CD14-positive monocyte (primary cell): Measurements from ENCODE around the gene SULT1A3. TPM values are rescaled to one million over a fixed set of nuclear protein-coding genes. Genes with fewer than 3 reads are reported as not detected.
"Not testable (repeated sequence)": the region's sequence is repeated elsewhere in the genome, so short reads cannot be mapped to it uniquely, and the experiment has no call there.

Source experiments
- DNase-seq, 3 donors: peaks; one replicate each; pipeline ENCODE4 v3.0.0-alpha.2; 2011 to 2022
- H2AFZ ChIP-seq: 2 replicates; pipeline ENCODE4 v1.6.0; 2012; ENCODE audit warnings: mild to moderate bottlenecking, low read depth, low read length, inconsistent platforms; ENCODE audit not compliant: insufficient read depth, poor library complexity, severe bottlenecking
- H3K27ac ChIP-seq, 2 donors: 1 replicate in 1 of 2; 2 replicates in 1 of 2; pipeline ENCODE4 v1.5.1; 2012 to 2013; ENCODE audit warnings: low read length in 2 of 2, control low read depth in 1 of 2, inconsistent platforms in 1 of 2, low read depth in 1 of 2, mild to moderate bottlenecking in 1 of 2
- H3K27me3 ChIP-seq, 2 donors: one replicate each; pipeline versions ENCODE4 v1.6.0 to v1.6.1; 2011 to 2013; ENCODE audit warnings: low read length in 2 of 2; ENCODE audit not compliant: control insufficient read depth in 2 of 2, insufficient read depth in 2 of 2
- H3K36me3 ChIP-seq, 2 donors: replicated peaks in 1 of 2; 1 replicate in 1 of 2; 2 replicates in 1 of 2; pipeline versions ENCODE4 v1.5.1 to v1.6.1; 2012 to 2013; ENCODE audit warnings: low read length in 2 of 2, control low read depth in 1 of 2, inconsistent platforms in 1 of 2, mild to moderate bottlenecking in 1 of 2; ENCODE audit not compliant: insufficient read depth in 2 of 2, control insufficient read depth in 1 of 2
- H3K4me1 ChIP-seq, 2 donors: 1 replicate in 1 of 2; 2 replicates in 1 of 2; pipeline versions ENCODE4 v1.5.1 to v1.6.1; 2012 to 2013; ENCODE audit warnings: low read length in 2 of 2, control low read depth in 1 of 2, inconsistent platforms in 1 of 2, mild to moderate bottlenecking in 1 of 2, moderate library complexity in 1 of 2; ENCODE audit not compliant: insufficient read depth in 2 of 2, control insufficient read depth in 1 of 2
- H3K4me2 ChIP-seq: replicated peaks from 2 replicates; pipeline ENCODE3; 2012; ENCODE audit warnings: low read length, moderate library complexity, mild to moderate bottlenecking; ENCODE audit not compliant: poor library complexity, severe bottlenecking; ENCODE audit errors: extremely low read depth
- H3K4me3 ChIP-seq, 3 experiments: fragments of 200-600 bp in 1 of 3; sonication (generic) in 1 of 3; replicated peaks in 1 of 3; 1 replicate in 2 of 3; 2 replicates in 1 of 3; pipeline ENCODE4 v1.5.1; 2011 to 2013; ENCODE audit warnings: low read length in 3 of 3, mild to moderate bottlenecking in 3 of 3, control low read depth in 2 of 3, low read depth in 2 of 3, inconsistent platforms in 1 of 3, moderate library complexity in 1 of 3
- H3K79me2 ChIP-seq: 2 replicates; pipeline ENCODE4 v1.6.0; 2012; ENCODE audit warnings: mild to moderate bottlenecking, control low read depth, inconsistent platforms, low read length, moderate library complexity; ENCODE audit not compliant: insufficient read depth
- H3K9ac ChIP-seq: 2 replicates; pipeline ENCODE4 v1.6.0; 2017; ENCODE audit warnings: low read length, mild to moderate bottlenecking; ENCODE audit not compliant: insufficient read depth, poor library complexity, severe bottlenecking
- H3K9me3 ChIP-seq, 2 donors: replicated peaks in 1 of 2; 1 replicate in 1 of 2; 2 replicates in 1 of 2; pipeline versions ENCODE4 v1.5.1 to v1.6.1; 2012 to 2013; ENCODE audit warnings: low read length in 2 of 2, control low read depth in 1 of 2; ENCODE audit not compliant: control insufficient read depth in 1 of 2, insufficient read depth in 1 of 2
- H4K20me1 ChIP-seq: 2 replicates; pipeline ENCODE4 v1.6.0; 2012; ENCODE audit warnings: mild to moderate bottlenecking, low read length, control low read depth, moderate library complexity; ENCODE audit not compliant: insufficient read depth
- H3K27ac Mint-ChIP-seq, 7 donors: one replicate each; pipeline ENCODE4 v1.8.0; 2020; ENCODE audit warnings: mild to moderate bottlenecking in 7 of 7, mixed read lengths in 7 of 7, moderate library complexity in 6 of 7, inconsistent platforms in 2 of 7
- H3K27me3 Mint-ChIP-seq, 3 donors: one replicate each; pipeline ENCODE4 v1.8.0; 2021 to 2022; ENCODE audit warnings: low read depth in 3 of 3, mild to moderate bottlenecking in 3 of 3, mixed read lengths in 3 of 3, moderate library complexity in 3 of 3, inconsistent platforms in 1 of 3
- H3K36me3 Mint-ChIP-seq, 2 donors: one replicate each; pipeline ENCODE4 v1.8.0; 2020; ENCODE audit warnings: mixed read lengths in 2 of 2, inconsistent platforms in 1 of 2, mild to moderate bottlenecking in 1 of 2
- H3K4me1 Mint-ChIP-seq: one replicate; pipeline ENCODE4 v1.8.0; 2020; ENCODE audit warnings: mild to moderate bottlenecking, mixed read lengths
- H3K4me3 Mint-ChIP-seq, 2 donors: one replicate each; pipeline ENCODE4 v1.8.0; 2020; ENCODE audit warnings: mild to moderate bottlenecking in 2 of 2, mixed read lengths in 2 of 2, moderate library complexity in 1 of 2
- H3K9me3 Mint-ChIP-seq, 7 donors: one replicate each; pipeline ENCODE4 v1.8.0; 2020 to 2022; ENCODE audit warnings: mixed read lengths in 7 of 7, mild to moderate bottlenecking in 6 of 7, moderate library complexity in 6 of 7, inconsistent platforms in 2 of 7
- WGBS: methylation state at CpG from one replicate; pipeline ENCODE4 v1.1.5; 2013; ENCODE audit warnings: missing lambda C conversion rate; ENCODE audit not compliant: insufficient coverage; 5-methylcytosine and 5-hydroxymethylcytosine counted together
- intact Hi-C, 2 donors: fragments of 100-400 bp; cut with micrococcal nuclease; formaldehyde crosslinking; loops; one replicate each; pipeline versions ENCODE4 v1.15.0 to v1.15.1; 2023
- polyA plus RNA-seq, 3 donors: library from polyadenylated mRNA; depleted of rRNA in 1 of 3; unstranded in 2 of 3; stranded (reverse) in 1 of 3; fragments of 300-500 nt in 2 of 3; fragments of >200 nt in 1 of 3; fragmentation: Illumina TruSeq in 2 of 3; gene quantifications; 1 replicate in 2 of 3; 2 replicates in 1 of 3; pipeline ENCODE4 v1.2.3, GENCODE V29; 2012 to 2021
- small RNA-seq: library from RNA; depleted of rRNA; stranded (forward); fragments of <200 nt; gene quantifications from one replicate; pipeline ENCODE3, GENCODE V24; 2012; ENCODE audit warnings: low read depth; ENCODE audit not compliant: insufficient read length

SULT1A3 gene
- polyA plus RNA-seq, 3 donors = 20.9 to 29.9 (median 28.3) TPM

GRCh38 chr16:30217082-30217481 is 18.0 kb downstream of the SULT1A3 start:
- H3K4me1 ChIP-seq, H3K4me3 Mint-ChIP-seq, H3K9me3 ChIP-seq, DNase-seq, H4K20me1 ChIP-seq, H3K9ac ChIP-seq, H3K79me2 ChIP-seq, H3K27me3 Mint-ChIP-seq, H3K4me3 ChIP-seq, intact Hi-C loops, H3K9me3 Mint-ChIP-seq, H3K36me3 ChIP-seq, H3K4me2 ChIP-seq, H2AFZ ChIP-seq, H3K27ac Mint-ChIP-seq, H3K27me3 ChIP-seq, H3K4me1 Mint-ChIP-seq, H3K36me3 Mint-ChIP-seq, H3K27ac ChIP-seq: not testable (repeated sequence)
- WGBS = no CpG with 5 or more reads among the region's 5 CpGs

- H3K9ac ChIP-seq, DNase-seq, H3K4me1 Mint-ChIP-seq, H3K27ac Mint-ChIP-seq, H3K27ac ChIP-seq, H4K20me1 ChIP-seq, H3K27me3 Mint-ChIP-seq, H3K4me3 ChIP-seq, H3K4me1 ChIP-seq, H3K36me3 ChIP-seq, intact Hi-C loops, H3K9me3 Mint-ChIP-seq, H3K79me2 ChIP-seq, H3K27me3 ChIP-seq, H2AFZ ChIP-seq, H3K4me2 ChIP-seq, H3K36me3 Mint-ChIP-seq, H3K4me3 Mint-ChIP-seq, H3K9me3 ChIP-seq: not testable (repeated sequence)
- no CpG with 5 or more reads among the region's 4 CpGs for WGBS
Observed at GRCh38 chr16:30248379-30248778, 49.3 kb downstream of the SULT1A3 start, which contains the start of gene NPIPB13. Gene NPIPB13, minus strand, starts transcription at chr16:30248479. Its CDS starts 2,906 bp downstream, at chr16:30245573.

Small RNA genes lying within 50 kb of the gene (small RNA-seq; reads per million reads assigned to genes)
- not detected for gene AC106782.4

Other genes with a start within 250 kb of the SULT1A3 start
- gene TMEM219, start 237.2 kb upstream of the SULT1A3 start, polyA plus RNA-seq = 100 to 1,000 TPM; 157 to 265 (median 227) TPM
- gene TAOK2, start 225.4 kb upstream of the SULT1A3 start, polyA plus RNA-seq = 10 to 100 TPM in 1 of 3 donors, 1 to 10 TPM in 2; 1.1 to 19.2 (median 2.3) TPM
- gene HIRIP3, start 203.6 kb upstream of the SULT1A3 start, polyA plus RNA-seq = 1 to 10 TPM; 3.3 to 4.8 (median 3.7) TPM
- gene INO80E, start 203.0 kb upstream of the SULT1A3 start, polyA plus RNA-seq = 10 to 100 TPM in 1 of 3 donors, 1 to 10 TPM in 2; 2.8 to 57.6 (median 3.5) TPM
- gene DOC2A, start 188.2 kb upstream of the SULT1A3 start, polyA plus RNA-seq = 1 to 10 TPM in 1 of 3 donors, under 1 TPM in 2; 0.23 to 3.7 (median 0.66) TPM
- gene C16orf92, start 176.1 kb upstream of the SULT1A3 start, polyA plus RNA-seq = not detected
- gene TLCD3B, start 168.0 kb upstream of the SULT1A3 start, polyA plus RNA-seq = not detected
- 1,000 to 10,000 TPM; 1,202 to 1,628 (median 1,429) TPM for gene ALDOA, start 133.5 kb upstream of the SULT1A3 start, polyA plus RNA-seq
- gene PPP4C, start 123.3 kb upstream of the SULT1A3 start, polyA plus RNA-seq = 100 to 1,000 TPM; 186 to 388 (median 279) TPM
- gene TBX6, start 107.3 kb upstream of the SULT1A3 start, polyA plus RNA-seq = under 1 TPM; 0.10 to 0.65 (median 0.11) TPM
- gene YPEL3, start 103.0 kb upstream of the SULT1A3 start, polyA plus RNA-seq = 100 to 1,000 TPM; 182 to 283 (median 235) TPM
- gene GDPD3, start 85.7 kb upstream of the SULT1A3 start, polyA plus RNA-seq = 1 to 10 TPM in 1 of 3 donors, not detected in 2; 9.6 TPM
- 10 to 100 TPM in 2 of 3 donors, 1 to 10 TPM in 1; 8.1 to 82.8 (median 10.2) TPM for gene MAPK3, start 76.0 kb upstream of the SULT1A3 start, polyA plus RNA-seq
- 1,000 to 10,000 TPM; 1,314 to 1,363 (median 1,346) TPM for gene CORO1A, start 15.7 kb upstream of the SULT1A3 start, polyA plus RNA-seq
- gene BOLA2B, start 5.6 kb upstream of the SULT1A3 start, polyA plus RNA-seq = 100 to 1,000 TPM; 105 to 170 (median 160) TPM
- gene SLX1A, start 5.4 kb upstream of the SULT1A3 start, polyA plus RNA-seq = 100 to 1,000 TPM in 2 of 3 donors, 10 to 100 TPM in 1; 43.1 to 163 (median 162) TPM
- gene NPIPB13, start 49.2 kb downstream of the SULT1A3 start, polyA plus RNA-seq = 10 to 100 TPM in 1 of 3 donors, not detected in 2; 15.4 TPM
- gene CD2BP2, start 156.1 kb downstream of the SULT1A3 start, polyA plus RNA-seq = 10 to 100 TPM; 23.9 to 31.8 (median 31.0) TPM
- 10 to 100 TPM; 12.2 to 36.0 (median 13.8) TPM for gene TBC1D10B, start 171.2 kb downstream of the SULT1A3 start, polyA plus RNA-seq
- gene MYL11, start 175.5 kb downstream of the SULT1A3 start, polyA plus RNA-seq = 1 to 10 TPM in 2 of 3 donors, not detected in 1; 1.6 to 1.9 TPM
- under 1 TPM; 0.31 to 0.60 (median 0.49) TPM for gene SEPTIN1, start 183.3 kb downstream of the SULT1A3 start, polyA plus RNA-seq
- gene ZNF48, start 196.2 kb downstream of the SULT1A3 start, polyA plus RNA-seq = 1 to 10 TPM in 1 of 3 donors, under 1 TPM in 2; 0.67 to 1.4 (median 0.93) TPM
- under 1 TPM; 0.39 to 0.68 (median 0.51) TPM for gene ZNF771, start 208.4 kb downstream of the SULT1A3 start, polyA plus RNA-seq
- gene DCTPP1, start 230.8 kb downstream of the SULT1A3 start, polyA plus RNA-seq = 10 to 100 TPM; 10.5 to 45.5 (median 32.2) TPM
- 10 to 100 TPM; 12.8 to 56.4 (median 54.2) TPM for gene SEPHS2, start 246.6 kb downstream of the SULT1A3 start, polyA plus RNA-seq